Ovary (tissue), 3 donors: ENCODE results near the gene PHACTR1.

ENCODE experiments used
- CTCF ChIP-seq, 3 donors: fragments of 450-650 bp in 2 of 3; fragments of 200-600 bp in 1 of 3; IDR thresholded peaks; one replicate each; pipeline versions ENCODE4 v1.5.1 to v1.8.0; 2016 to 2022; ENCODE audit warnings: antibody characterized with exemption in 3 of 3, mild to moderate bottlenecking in 1 of 3
- EP300 ChIP-seq: sonication (generic); formaldehyde crosslinking; IDR thresholded peaks from one replicate; pipeline ENCODE4 v1.6.1; 2017; ENCODE audit warnings: antibody characterized with exemption
- donor health status: DM: no; HTN: no; CAD: no.

GRCh38 chr6:13220266-13220665 lies 503.7 kb downstream of the PHACTR1 start:
- TF ChIP-seq CTCF (IDR thresholded peaks at IDR 0.05) (no peak), EP300 (no peak)
